ENCODE data around the gene SH3RF3.

SH3RF3 gene

DNA sequence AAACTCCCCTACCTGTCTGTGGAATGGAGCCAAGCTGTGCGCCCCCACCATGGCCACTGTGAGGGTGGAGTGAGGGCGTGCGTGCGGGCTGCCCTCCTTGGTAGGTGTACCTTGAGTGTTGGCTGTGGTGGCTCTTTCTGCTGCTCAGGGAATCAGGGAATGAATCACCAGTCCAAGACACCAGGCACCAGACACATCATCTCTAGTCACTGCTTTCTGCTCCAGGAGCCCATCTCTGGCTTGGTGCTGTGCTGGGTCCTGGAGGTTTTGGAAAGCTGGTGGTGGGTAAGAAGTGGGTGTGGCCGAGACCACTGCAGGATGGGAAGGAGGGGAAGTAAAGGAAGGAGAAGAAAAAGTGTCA lies 274.8 kb downstream of the SH3RF3 start:
- Histone ChIP-seq H4K8ac (ENCODE audit: low read depth, low read length) (no peak overlapping the region), H2BK12ac (ENCODE audit: low read length) (no peak overlapping the region), H4K12ac (ENCODE audit: low read depth, low read length) (no peak overlapping the region), H3K79me2 (ENCODE audit: control insufficient read depth, insufficient read depth, low read length, poor library complexity) (no peaks in the 10 kb centered on the region), H3K27me3 (ENCODE audit: insufficient read depth, low read length) (no peaks in the 10 kb centered on the region), H3K27ac (ENCODE audit: low read depth, low read length) (no peak overlapping the region), H3K36me3 (ENCODE audit: control insufficient read depth in 1 of 2, insufficient read depth in 2 of 2, low read length in 2 of 2) (no peaks in the 10 kb centered on the region), H3K9me3 (ENCODE audit: insufficient read depth, low read depth, low read length) (peaks cover 5% of the 10 kb centered on the region), H2BK5ac (ENCODE audit: low read depth, low read length, poor library complexity) (no peak overlapping the region), H3K79me1 (ENCODE audit: low read length) (no peaks in the 10 kb centered on the region), H3K4me3 (ENCODE audit: low read depth, low read length) (no peak overlapping the region), H2AFZ (ENCODE audit: insufficient read depth, low read length, poor library complexity) (no peak overlapping the region), H3K4ac (ENCODE audit: low read depth, low read length) (no peak overlapping the region), H2BK120ac (ENCODE audit: insufficient read depth, low read length, poor library complexity) (no peak overlapping the region), H2AK5ac (ENCODE audit: low read length) (no peak overlapping the region), H4K91ac (ENCODE audit: low read depth, low read length) (no peak overlapping the region), H3K4me1 (ENCODE audit: control insufficient read depth in 1 of 2, insufficient read depth in 2 of 2, low read length in 2 of 2) (no peaks in the 10 kb centered on the region), H3K9ac (ENCODE audit: low read length) (no peak overlapping the region), H3K14ac (ENCODE audit: low read length) (no peak overlapping the region), H3K18ac (ENCODE audit: low read length) (no peak overlapping the region), H3K23ac (ENCODE audit: low read length) (no peak overlapping the region), H3K4me2 (ENCODE audit: low read length) (no peak overlapping the region)
- no peak for DNase-seq
- WGBS (ENCODE audit: extremely low coverage, insufficient coverage, insufficient read length) = no CpG with 5 or more reads among the region's 5 CpGs

- H3K36me3 ChIP-seq (ENCODE audit: control insufficient read depth in 1 of 2, insufficient read depth in 2 of 2, low read length in 2 of 2) = no peaks in the 10 kb centered on the region
- no peak overlapping the region for H3K23ac ChIP-seq (ENCODE audit: low read length)
- no peak overlapping the region for H2AK5ac ChIP-seq (ENCODE audit: low read length)
- peaks cover 5% of the 10 kb centered on the region for H3K9me3 ChIP-seq (ENCODE audit: insufficient read depth, low read depth, low read length)
- no peaks in the 10 kb centered on the region for H3K4me1 ChIP-seq (ENCODE audit: control insufficient read depth in 1 of 2, insufficient read depth in 2 of 2, low read length in 2 of 2)
- no peak overlapping the region for H3K18ac ChIP-seq (ENCODE audit: low read length)
- H2AFZ ChIP-seq (ENCODE audit: insufficient read depth, low read length, poor library complexity) = no peak overlapping the region
- H4K91ac ChIP-seq (ENCODE audit: low read depth, low read length) = no peak overlapping the region
- H3K4me2 ChIP-seq (ENCODE audit: low read length) = no peak overlapping the region
- no peak overlapping the region for H2BK12ac ChIP-seq (ENCODE audit: low read length)
- no peak overlapping the region for H3K4ac ChIP-seq (ENCODE audit: low read depth, low read length)
- no peak for DNase-seq
- no peak overlapping the region for H4K8ac ChIP-seq (ENCODE audit: low read depth, low read length)
- H2BK120ac ChIP-seq (ENCODE audit: insufficient read depth, low read length, poor library complexity) = no peak overlapping the region
- no peaks in the 10 kb centered on the region for H3K27me3 ChIP-seq (ENCODE audit: insufficient read depth, low read length)
- H3K79me1 ChIP-seq (ENCODE audit: low read length) = no peaks in the 10 kb centered on the region
- H3K9ac ChIP-seq (ENCODE audit: low read length) = no peak overlapping the region
- no peak overlapping the region for H3K27ac ChIP-seq (ENCODE audit: low read depth, low read length)
- WGBS (ENCODE audit: extremely low coverage, insufficient coverage, insufficient read length) = no CpG with 5 or more reads among the region's 6 CpGs
- H3K4me3 ChIP-seq (ENCODE audit: low read depth, low read length) = no peak overlapping the region
- H4K12ac ChIP-seq (ENCODE audit: low read depth, low read length) = no peak overlapping the region
- no peak overlapping the region for H2BK5ac ChIP-seq (ENCODE audit: low read depth, low read length, poor library complexity)
- no peaks in the 10 kb centered on the region for H3K79me2 ChIP-seq (ENCODE audit: control insufficient read depth, insufficient read depth, low read length, poor library complexity)
- H3K14ac ChIP-seq (ENCODE audit: low read length) = no peak overlapping the region
Measured at GRCh38 chr2:109404681-109405080, 275.7 kb downstream of the SH3RF3 start.

DNA sequence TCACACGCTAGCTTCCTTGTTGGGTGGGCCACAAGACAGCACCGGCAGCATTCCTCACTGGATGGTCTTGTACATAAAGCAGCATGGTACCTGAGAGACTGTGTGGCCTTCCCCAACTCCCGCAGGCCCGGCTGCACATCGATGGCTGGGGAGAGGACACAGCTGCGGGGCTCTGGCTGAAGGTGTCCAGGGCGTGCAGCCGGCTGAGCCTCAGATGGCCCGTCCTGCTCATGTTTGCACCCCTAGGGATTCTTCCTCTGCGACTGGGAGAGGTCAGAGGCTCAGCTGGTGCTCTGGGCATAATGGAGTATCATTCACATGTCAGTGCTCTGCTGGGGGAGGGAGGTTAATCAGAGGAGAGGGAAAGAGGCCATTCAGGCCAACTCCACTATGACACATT lies 276.9 kb downstream of the SH3RF3 start:
- H3K79me2 ChIP-seq (ENCODE audit: control insufficient read depth, insufficient read depth, low read length, poor library complexity) = no peaks in the 10 kb centered on the region
- H3K27me3 ChIP-seq (ENCODE audit: insufficient read depth, low read length) = no peaks in the 10 kb centered on the region
- no peak overlapping the region for H2BK5ac ChIP-seq (ENCODE audit: low read depth, low read length, poor library complexity)
- H4K8ac ChIP-seq (ENCODE audit: low read depth, low read length) = no peak overlapping the region
- no peak overlapping the region for H2BK120ac ChIP-seq (ENCODE audit: insufficient read depth, low read length, poor library complexity)
- no CpG with 5 or more reads among the region's 10 CpGs for WGBS (ENCODE audit: extremely low coverage, insufficient coverage, insufficient read length)
- H2AFZ ChIP-seq (ENCODE audit: insufficient read depth, low read length, poor library complexity) = no peak overlapping the region
- no peaks in the 10 kb centered on the region for H3K9me3 ChIP-seq (ENCODE audit: insufficient read depth, low read depth, low read length)
- H3K36me3 ChIP-seq (ENCODE audit: control insufficient read depth in 1 of 2, insufficient read depth in 2 of 2, low read length in 2 of 2) = no peaks in the 10 kb centered on the region
- no peak overlapping the region for H3K18ac ChIP-seq (ENCODE audit: low read length)
- H3K4me3 ChIP-seq (ENCODE audit: low read depth, low read length) = no peak overlapping the region
- no peak overlapping the region for H3K4ac ChIP-seq (ENCODE audit: low read depth, low read length)
- no peaks in the 10 kb centered on the region for H3K79me1 ChIP-seq (ENCODE audit: low read length)
- no peak overlapping the region for H3K27ac ChIP-seq (ENCODE audit: low read depth, low read length)
- H2AK5ac ChIP-seq (ENCODE audit: low read length) = no peak overlapping the region
- H3K23ac ChIP-seq (ENCODE audit: low read length) = no peak overlapping the region
- no peak overlapping the region for H3K9ac ChIP-seq (ENCODE audit: low read length)
- H3K4me1 ChIP-seq (ENCODE audit: control insufficient read depth in 1 of 2, insufficient read depth in 2 of 2, low read length in 2 of 2) = no peaks in the 10 kb centered on the region
- no peak for DNase-seq
- no peak overlapping the region for H4K91ac ChIP-seq (ENCODE audit: low read depth, low read length)
- H3K14ac ChIP-seq (ENCODE audit: low read length) = no peak overlapping the region
- H2BK12ac ChIP-seq (ENCODE audit: low read length) = no peak overlapping the region
- no peak overlapping the region for H3K4me2 ChIP-seq (ENCODE audit: low read length)
- no peak overlapping the region for H4K12ac ChIP-seq (ENCODE audit: low read depth, low read length)

- no peak for DNase-seq
- no peak overlapping the region for H3K23ac ChIP-seq (ENCODE audit: low read length)
- no peaks in the 10 kb centered on the region for H3K9me3 ChIP-seq (ENCODE audit: insufficient read depth, low read depth, low read length)
- H3K4ac ChIP-seq (ENCODE audit: low read depth, low read length) = no peak overlapping the region
- no peak overlapping the region for H2AFZ ChIP-seq (ENCODE audit: insufficient read depth, low read length, poor library complexity)
- no peak overlapping the region for H2BK5ac ChIP-seq (ENCODE audit: low read depth, low read length, poor library complexity)
- no peak overlapping the region for H2BK12ac ChIP-seq (ENCODE audit: low read length)
- no peak overlapping the region for H3K4me2 ChIP-seq (ENCODE audit: low read length)
- H3K18ac ChIP-seq (ENCODE audit: low read length) = no peak overlapping the region
- H3K4me3 ChIP-seq (ENCODE audit: low read depth, low read length) = no peak overlapping the region
- no peaks in the 10 kb centered on the region for H3K27me3 ChIP-seq (ENCODE audit: insufficient read depth, low read length)
- H3K4me1 ChIP-seq (ENCODE audit: control insufficient read depth in 1 of 2, insufficient read depth in 2 of 2, low read length in 2 of 2) = no peaks in the 10 kb centered on the region
- no peak overlapping the region for H2BK120ac ChIP-seq (ENCODE audit: insufficient read depth, low read length, poor library complexity)
- no CpG with 5 or more reads among the region's 8 CpGs for WGBS (ENCODE audit: extremely low coverage, insufficient coverage, insufficient read length)
- no peak overlapping the region for H4K12ac ChIP-seq (ENCODE audit: low read depth, low read length)
- H3K36me3 ChIP-seq (ENCODE audit: control insufficient read depth in 1 of 2, insufficient read depth in 2 of 2, low read length in 2 of 2) = no peaks in the 10 kb centered on the region
- no peak overlapping the region for H3K27ac ChIP-seq (ENCODE audit: low read depth, low read length)
- no peak overlapping the region for H2AK5ac ChIP-seq (ENCODE audit: low read length)
- no peaks in the 10 kb centered on the region for H3K79me1 ChIP-seq (ENCODE audit: low read length)
- no peak overlapping the region for H3K14ac ChIP-seq (ENCODE audit: low read length)
- no peak overlapping the region for H3K9ac ChIP-seq (ENCODE audit: low read length)
- no peak overlapping the region for H4K91ac ChIP-seq (ENCODE audit: low read depth, low read length)
- no peaks in the 10 kb centered on the region for H3K79me2 ChIP-seq (ENCODE audit: control insufficient read depth, insufficient read depth, low read length, poor library complexity)
- H4K8ac ChIP-seq (ENCODE audit: low read depth, low read length) = no peak overlapping the region
Measured at GRCh38 chr2:109406301-109406700, 277.3 kb downstream of the SH3RF3 start.

All from trophoblast cell (in vitro differentiated cells and primary cell).